Measurements from ENCODE around the gene ZNF616.

Gene ZNF616

DNA sequence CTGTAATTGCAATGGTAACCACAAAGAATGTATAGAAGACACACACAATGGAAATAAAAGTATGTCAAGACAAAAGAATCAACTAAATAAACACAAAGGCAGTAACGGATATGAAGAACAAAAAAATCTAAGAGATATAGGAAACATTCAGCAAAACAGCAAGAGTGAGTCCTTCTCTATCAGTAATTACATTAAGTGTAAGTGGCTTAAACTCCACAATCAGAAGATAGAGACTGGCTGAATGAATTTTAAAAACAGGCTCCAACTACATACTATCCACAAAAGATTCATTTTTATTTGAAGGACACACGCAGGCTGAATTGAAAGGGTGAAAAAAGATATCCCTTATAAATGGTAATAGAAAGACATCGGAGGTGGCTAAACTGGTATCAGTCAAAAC lies 19.5 kb downstream of the ZNF616 start:
- TF ChIP-seq, protein P1, sequence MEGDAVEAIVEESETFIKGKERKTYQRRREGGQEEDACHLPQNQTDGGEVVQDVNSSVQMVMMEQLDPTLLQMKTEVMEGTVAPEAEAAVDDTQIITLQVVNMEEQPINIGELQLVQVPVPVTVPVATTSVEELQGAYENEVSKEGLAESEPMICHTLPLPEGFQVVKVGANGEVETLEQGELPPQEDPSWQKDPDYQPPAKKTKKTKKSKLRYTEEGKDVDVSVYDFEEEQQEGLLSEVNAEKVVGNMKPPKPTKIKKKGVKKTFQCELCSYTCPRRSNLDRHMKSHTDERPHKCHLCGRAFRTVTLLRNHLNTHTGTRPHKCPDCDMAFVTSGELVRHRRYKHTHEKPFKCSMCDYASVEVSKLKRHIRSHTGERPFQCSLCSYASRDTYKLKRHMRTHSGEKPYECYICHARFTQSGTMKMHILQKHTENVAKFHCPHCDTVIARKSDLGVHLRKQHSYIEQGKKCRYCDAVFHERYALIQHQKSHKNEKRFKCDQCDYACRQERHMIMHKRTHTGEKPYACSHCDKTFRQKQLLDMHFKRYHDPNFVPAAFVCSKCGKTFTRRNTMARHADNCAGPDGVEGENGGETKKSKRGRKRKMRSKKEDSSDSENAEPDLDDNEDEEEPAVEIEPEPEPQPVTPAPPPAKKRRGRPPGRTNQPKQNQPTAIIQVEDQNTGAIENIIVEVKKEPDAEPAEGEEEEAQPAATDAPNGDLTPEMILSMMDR (IDR thresholded peaks at IDR 0.05; ENCODE audit: insufficient read depth, low read length, poor library complexity, severe bottlenecking): no peak
- DNase-seq (ENCODE audit: extremely low read depth, insufficient read length): no peak
- no peak overlapping the region for H3K4me3 ChIP-seq (replicated peaks; ENCODE audit: low read depth, low read length)
- no peaks in the 10 kb centered on the region for H3K27me3 ChIP-seq (replicated peaks; ENCODE audit: control insufficient read depth, insufficient read depth, low read length)
- peaks cover 11% of the 10 kb centered on the region for H3K36me3 ChIP-seq (ENCODE audit: control insufficient read depth, insufficient read depth, low read length)

DNA sequence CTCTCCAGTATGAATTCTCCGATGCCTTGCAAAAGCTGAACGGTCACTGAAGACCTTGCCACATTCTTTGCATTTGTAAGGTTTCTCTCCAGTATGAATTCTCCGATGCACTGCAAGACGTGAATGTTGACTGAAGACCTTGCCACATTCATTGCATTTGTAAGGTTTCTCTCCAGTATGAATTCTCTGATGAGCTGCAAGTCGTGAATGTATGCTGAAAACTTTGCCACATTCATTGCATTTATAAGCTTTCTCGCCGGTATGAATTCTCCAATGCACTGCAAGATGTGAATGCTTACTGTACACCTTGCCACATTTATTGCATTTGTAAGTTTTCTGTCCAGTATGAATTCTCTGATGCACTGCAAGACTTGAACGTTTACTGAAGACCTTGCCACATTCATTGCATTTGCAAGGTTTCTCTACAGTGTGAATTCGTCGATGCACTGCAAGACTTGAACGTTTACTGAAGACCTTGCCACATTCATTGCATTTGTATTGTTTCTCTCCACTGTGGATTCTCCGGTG lies 24.1 kb downstream of the ZNF616 start:
- DNase-seq (ENCODE audit: extremely low read depth, insufficient read length): no peak
- TF ChIP-seq, protein P1 (IDR thresholded peaks at IDR 0.05; ENCODE audit: insufficient read depth, low read length, poor library complexity, severe bottlenecking): no peak
- no peak overlapping the region for H3K4me3 ChIP-seq (replicated peaks; ENCODE audit: low read depth, low read length)
- H3K36me3 ChIP-seq (ENCODE audit: control insufficient read depth, insufficient read depth, low read length): peaks cover 7% of the 10 kb centered on the region
- H3K27me3 ChIP-seq (replicated peaks; ENCODE audit: control insufficient read depth, insufficient read depth, low read length): no peaks in the 10 kb centered on the region

- peaks cover 7% of the 10 kb centered on the region for H3K36me3 ChIP-seq (ENCODE audit: control insufficient read depth, insufficient read depth, low read length)
- no peak overlapping the region for H3K4me3 ChIP-seq (replicated peaks; ENCODE audit: low read depth, low read length)
- no peaks in the 10 kb centered on the region for H3K27me3 ChIP-seq (replicated peaks; ENCODE audit: control insufficient read depth, insufficient read depth, low read length)
- TF ChIP-seq, protein P1 (IDR thresholded peaks at IDR 0.05; ENCODE audit: insufficient read depth, low read length, poor library complexity, severe bottlenecking): no peak
- DNase-seq (ENCODE audit: extremely low read depth, insufficient read length): no peak
Observed at GRCh38 chr19:52114691-52115090, 25.0 kb downstream of the ZNF616 start.

- DNase-seq (ENCODE audit: extremely low read depth, insufficient read length): no peak
- TF ChIP-seq, protein P1 (IDR thresholded peaks at IDR 0.05; ENCODE audit: insufficient read depth, low read length, poor library complexity, severe bottlenecking): no peak
- peaks cover 5% of the 10 kb centered on the region for H3K36me3 ChIP-seq (ENCODE audit: control insufficient read depth, insufficient read depth, low read length)
- no peak overlapping the region for H3K4me3 ChIP-seq (replicated peaks; ENCODE audit: low read depth, low read length)
- H3K27me3 ChIP-seq (replicated peaks; ENCODE audit: control insufficient read depth, insufficient read depth, low read length): no peaks in the 10 kb centered on the region
Observed at GRCh38 chr19:52112624-52113023, 27.1 kb downstream of the ZNF616 start.

DNA sequence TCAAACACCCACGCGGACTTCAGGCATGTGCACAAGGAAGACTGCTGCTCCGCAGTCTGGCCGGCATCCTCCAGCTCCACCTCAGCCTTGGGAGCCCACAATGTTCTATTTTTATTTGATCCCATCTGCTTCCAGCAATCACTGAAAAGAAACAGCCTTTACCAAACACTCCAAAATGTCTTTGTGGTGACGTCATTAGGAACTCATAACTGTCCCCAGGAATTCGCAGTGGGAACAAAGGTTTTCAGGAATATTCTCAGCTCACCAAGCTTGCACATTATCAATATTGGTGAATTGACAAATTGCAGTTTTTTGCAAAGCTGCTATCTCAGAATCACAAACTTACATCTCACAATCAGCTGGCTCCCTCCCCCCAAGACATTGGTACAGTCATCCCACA lies 29.0 kb downstream of the ZNF616 start:
- no peaks in the 10 kb centered on the region for H3K27me3 ChIP-seq (replicated peaks; ENCODE audit: control insufficient read depth, insufficient read depth, low read length)

More for the DNA sequence above, 29.0 kb downstream of the ZNF616 start:
- Histone ChIP-seq H3K36me3 (ENCODE audit: control insufficient read depth, insufficient read depth, low read length) (no peaks in the 10 kb centered on the region), H3K4me3 (replicated peaks; ENCODE audit: low read depth, low read length) (no peak overlapping the region)
- TF ChIP-seq, protein P1 (IDR thresholded peaks at IDR 0.05; ENCODE audit: insufficient read depth, low read length, poor library complexity, severe bottlenecking): no peak
- no peak for DNase-seq (ENCODE audit: extremely low read depth, insufficient read length)
